OCI-LY7 (cell line): Measurements from ENCODE around the gene GNAI2. TPM values are rescaled to one million over a fixed set of nuclear protein-coding genes. Genes with fewer than 3 reads are reported as not detected.
A peak's percentile ranks its signal among the peaks of the same experiment; 100 is the strongest.

Experiments used
- BruUV-seq: library from RNA; stranded (reverse); fragments of 400-500 nt; replicated peaks from 2 replicates; lab custom pipeline; 2021; lab: Mats Ljungman, UMichigan
- CTCF ChIA-PET: fragments of 300-600 bp; sonication (Branson Sonifier 250); formaldehyde crosslinking; loops from one replicate; lab custom pipeline; 2022; ENCODE audit warnings: antibody characterized with exemption; ENCODE audit not compliant: unreplicated experiment; lab: Charles Lee
- POLR2A ChIA-PET: fragments of 300-600 bp; sonication (Branson Sonifier 250); formaldehyde crosslinking; loops from one replicate; lab custom pipeline; 2022; ENCODE audit warnings: antibody characterized with exemption; lab: Charles Lee
- DNase-seq: peaks from one replicate; pipeline ENCODE4 v3.0.0-alpha.2; 2015; ENCODE audit warnings: low spot score
- H2AFZ ChIP-seq: fragments of 200-600 bp; sonication (generic), shearing (Covaris generic); 2 replicates; pipeline ENCODE4 v1.6.1; 2014; ENCODE audit warnings: mild to moderate bottlenecking, antibody characterized with exemption, low read length, moderate library complexity
- H3K27ac ChIP-seq: fragments of 200-600 bp; sonication (generic); 2 replicates; pipeline ENCODE4 v1.5.1; 2014; ENCODE audit warnings: mixed run types, low read depth, mild to moderate bottlenecking, moderate library complexity, low read length, inconsistent platforms; ENCODE audit not compliant: poor library complexity, severe bottlenecking
- H3K36me3 ChIP-seq: fragments of 200-600 bp; sonication (generic); 2 replicates; pipeline ENCODE4 v1.6.1; 2014; ENCODE audit warnings: mild to moderate bottlenecking, antibody characterized with exemption, low read length, moderate library complexity, mixed read lengths; ENCODE audit not compliant: insufficient read depth
- H3K4me1 ChIP-seq: fragments of 200-600 bp; sonication (generic); 2 replicates; pipeline ENCODE4 v1.5.1; 2014; ENCODE audit warnings: mild to moderate bottlenecking, low read length; ENCODE audit not compliant: insufficient read depth, poor library complexity, severe bottlenecking
- H3K4me2 ChIP-seq: fragments of 200-600 bp; sonication (generic); 2 replicates; pipeline ENCODE4 v1.6.1; 2014; ENCODE audit warnings: mild to moderate bottlenecking, low read length
- H3K4me3 ChIP-seq: fragments of 200-600 bp; sonication (generic); 2 replicates; pipeline ENCODE4 v1.5.1; 2014; ENCODE audit warnings: mild to moderate bottlenecking, low read depth, low read length; ENCODE audit not compliant: poor library complexity, severe bottlenecking
- H3K79me2 ChIP-seq: fragments of 200-600 bp; sonication (generic); 2 replicates; pipeline ENCODE4 v1.6.1; 2016; ENCODE audit warnings: low read depth, mild to moderate bottlenecking, low read length, moderate library complexity, mixed read lengths; ENCODE audit not compliant: insufficient read depth
- H3K9me2 ChIP-seq: fragments of 200-600 bp; sonication (generic); 2 replicates; pipeline ENCODE4 v1.6.1; 2016; ENCODE audit warnings: mild to moderate bottlenecking, low read length, mixed read lengths; ENCODE audit not compliant: insufficient read depth
- H3K9me3 ChIP-seq: fragments of 200-600 bp; sonication (generic); 2 replicates; pipeline ENCODE4 v1.6.1; 2014; ENCODE audit warnings: mild to moderate bottlenecking, mixed run types, low read length, mixed read lengths
- H4K20me1 ChIP-seq: fragments of 200-600 bp; sonication (generic); 2 replicates; pipeline ENCODE4 v1.6.1; 2014; ENCODE audit warnings: mild to moderate bottlenecking, antibody characterized with exemption, low read length, moderate library complexity, mixed read lengths; ENCODE audit not compliant: insufficient read depth
- CTCF ChIP-seq: fragments of 200-600 bp; sonication (generic); conservative IDR thresholded peaks from 2 replicates; pipeline ENCODE4 v1.5.1; 2014; ENCODE audit warnings: mild to moderate bottlenecking, antibody characterized with exemption, low read length, moderate library complexity, mixed read lengths
- EZH2phosphoT487 ChIP-seq: fragments of 200-600 bp; sonication (generic); IDR thresholded peaks from 2 replicates; pipeline ENCODE4 v1.6.1; 2018; ENCODE audit warnings: low read depth, borderline replicate concordance, mild to moderate bottlenecking, mixed run types, antibody characterized with exemption, low read length, moderate library complexity, mixed read lengths
- intact Hi-C: fragments of 100-400 bp; cut with micrococcal nuclease; formaldehyde crosslinking; loops from one replicate; pipeline ENCODE4 v1.10.0; 2022; ENCODE audit not compliant: unreplicated experiment
- total RNA-seq, 2 experiments: library from RNA; depleted of rRNA in 1 of 2; stranded (reverse); fragments of >200 nt in 1 of 2; shearing (Covaris generic) in 1 of 2; gene quantifications; 2 replicates each; pipeline ENCODE4 v1.2.3, GENCODE V29; 2014 to 2022

The GNAI2 gene
- total RNA-seq, 2 experiments from 2014 or later = 190 to 256 TPM

GRCh38 chr3:50242381-50242770 lies 6.4 kb downstream of the GNAI2 start:
- Histone ChIP-seq H3K4me1 (peaks cover 80% of the 10 kb centered on the region), H3K4me3 (peak overlapping the region; percentile 21), H3K36me3 (peaks cover 44% of the 10 kb centered on the region; the same call in 1 of the 2 replicates), H3K9me3 (no peaks in the 10 kb centered on the region), H3K79me2 (peaks cover 67% of the 10 kb centered on the region), H3K9me2 (no peaks in the 10 kb centered on the region), H3K4me2 (peak overlapping the region; percentile 62), H4K20me1 (peaks cover 15% of the 10 kb centered on the region; the same call in 1 of the 2 replicates), H3K27ac (peak overlapping the region; percentile 74), H2AFZ (no peak overlapping the region)
- DNase-seq = no peak
- no TSS peak for BruUV-seq
- ChIA-PET CTCF (interaction anchor here (0.6 to 0.7 kb wide), 2 partner anchors 9 to 107 kb away, joined by 3 to 7 read pairs; no protein-coding TSS in a partner anchor), POLR2A (interaction anchor here (0.7 kb wide), 1 partner anchor 197 kb away, joined by 3 read pairs; no protein-coding TSS in a partner anchor)
- intact Hi-C loops = no loop called here
- no peak for TF ChIP-seq CTCF
- no peak for TF ChIP-seq EZH2phosphoT487

GRCh38 chr3:50242851-50243542 lies 7.0 kb downstream of the GNAI2 start:
- peak overlapping the region; percentile 62 for H3K4me2 ChIP-seq
- no peak for TF ChIP-seq EZH2phosphoT487
- TF ChIP-seq CTCF = no peak
- peaks cover 68% of the 10 kb centered on the region for H3K79me2 ChIP-seq
- peaks cover 15% of the 10 kb centered on the region; the same call in 1 of the 2 replicates for H4K20me1 ChIP-seq
- H3K4me3 ChIP-seq = peak overlapping the region; percentile 21
- H3K27ac ChIP-seq = peak overlapping the region; percentile 74
- no peaks in the 10 kb centered on the region for H3K9me2 ChIP-seq
- BruUV-seq = no TSS peak
- peaks cover 48% of the 10 kb centered on the region; the same call in 1 of the 2 replicates for H3K36me3 ChIP-seq
- ChIA-PET CTCF (interaction anchor here (0.6 to 0.8 kb wide), 3 partner anchors 13 to 107 kb away, joined by 3 to 7 read pairs (median 3); no protein-coding TSS in a partner anchor), POLR2A (interaction anchor here (0.9 to 1.1 kb wide), 2 partner anchors 9 to 15 kb away, joined by 3 to 6 read pairs; no protein-coding TSS in a partner anchor)
- intact Hi-C loops = no loop called here
- peaks cover 85% of the 10 kb centered on the region for H3K4me1 ChIP-seq
- H3K9me3 ChIP-seq = no peaks in the 10 kb centered on the region
- DNase-seq = peak; percentile 68
- no peak overlapping the region for H2AFZ ChIP-seq
